Measurements from ENCODE around the gene LMO1.

Gene LMO1

DNA sequence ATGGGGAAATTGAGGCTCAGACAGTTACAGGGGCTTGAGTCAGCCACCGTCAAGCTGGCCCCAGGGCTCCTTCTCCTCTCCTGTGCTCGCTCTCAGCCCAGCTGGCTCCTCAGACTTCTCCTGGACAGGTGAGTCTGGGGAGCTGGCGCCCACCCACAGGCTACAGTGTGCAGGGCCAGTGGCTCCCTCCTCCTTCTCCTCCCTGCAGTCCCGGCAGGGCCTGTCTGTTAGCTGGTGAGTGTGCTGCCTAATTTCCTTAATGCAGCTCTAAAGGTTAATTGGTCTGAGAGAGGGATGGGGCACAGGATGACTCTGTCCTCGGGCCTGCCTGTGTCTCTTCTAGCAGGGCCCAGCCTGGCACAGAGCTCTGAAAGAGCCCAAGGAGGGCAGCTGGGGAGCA lies 31.7 kb downstream of the LMO1 start:
- TF ChIP-seq ZNF565 (CRISPR knock-in tag; conservative IDR thresholded peaks at IDR 0.05; ENCODE audit: low read depth) (no peak), BACH2 (CRISPR knock-in tag; IDR thresholded peaks at IDR 0.05; ENCODE audit: borderline replicate concordance) (no peak), TCF4 (CRISPR knock-in tag; IDR thresholded peaks at IDR 0.05; ENCODE audit: borderline replicate concordance) (no peak), OSR1 (CRISPR knock-in tag; IDR thresholded peaks at IDR 0.05) (no peak)
- ATAC-seq, result no peak

DNA sequence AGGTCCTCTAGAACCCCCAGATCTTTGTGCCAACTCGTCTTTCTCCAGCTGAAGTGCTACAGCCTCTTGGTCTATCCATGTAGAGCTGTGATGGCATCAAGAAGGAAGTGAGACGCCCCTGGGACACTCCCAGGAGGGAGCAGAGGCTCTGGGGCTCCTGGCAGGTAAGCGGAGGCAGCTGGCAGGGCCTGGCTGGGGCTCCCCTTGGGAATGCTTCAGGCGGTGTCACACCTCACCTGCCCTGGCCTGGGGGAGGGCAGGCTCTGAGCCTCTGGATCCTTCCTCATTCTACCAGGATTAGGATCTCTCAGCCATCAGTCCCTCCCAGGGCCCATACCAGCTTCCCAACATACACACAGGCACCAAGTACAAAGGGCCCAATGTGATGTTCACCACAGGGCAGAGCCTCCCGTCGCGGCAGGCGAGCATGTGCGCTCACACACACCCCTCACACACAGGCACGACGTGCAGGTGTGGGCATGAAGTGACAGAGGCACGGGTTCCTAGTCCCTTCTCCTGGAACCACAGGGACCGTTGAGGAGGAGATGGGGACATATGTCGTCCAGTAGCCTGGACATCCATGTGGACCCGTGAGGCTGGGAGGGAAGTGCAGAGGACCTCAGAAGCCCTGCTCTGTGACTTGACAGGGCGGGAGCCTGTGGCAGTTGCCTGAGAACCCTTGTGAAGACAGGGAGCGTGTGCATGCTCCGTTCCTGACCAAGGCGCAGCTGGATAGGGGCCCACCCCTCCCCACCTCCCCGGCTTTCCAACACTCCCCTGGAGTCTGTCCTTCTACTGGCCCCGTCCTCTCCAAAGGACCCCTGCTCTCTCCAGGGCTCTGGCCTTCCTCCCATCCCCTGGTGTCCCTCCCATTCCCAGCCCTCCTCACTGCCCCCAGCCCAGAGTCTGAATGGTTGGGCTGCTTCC lies 32.5 kb downstream of the LMO1 start:
- ATAC-seq, result no peak
- no peak for TF ChIP-seq PATZ1 (CRISPR knock-in tag; IDR thresholded peaks at IDR 0.05; ENCODE audit: borderline replicate concordance)
- TF ChIP-seq SNAI2 (CRISPR knock-in tag; IDR thresholded peaks at IDR 0.05), result no peak
- TF ChIP-seq ESRRG (CRISPR knock-in tag; IDR thresholded peaks at IDR 0.05), result no peak
- no peak for TF ChIP-seq ZNF8 (CRISPR knock-in tag; IDR thresholded peaks at IDR 0.05)
- no peak for TF ChIP-seq ARNTL (CRISPR knock-in tag; IDR thresholded peaks at IDR 0.05; ENCODE audit: borderline replicate concordance, low read depth)
- no peak for TF ChIP-seq ZFP3 (CRISPR knock-in tag; IDR thresholded peaks at IDR 0.05)
- TF ChIP-seq GLIS3 (CRISPR knock-in tag; IDR thresholded peaks at IDR 0.05), result no peak
- no peak for TF ChIP-seq ZNF565 (CRISPR knock-in tag; conservative IDR thresholded peaks at IDR 0.05; ENCODE audit: low read depth)
- TF ChIP-seq POU6F1 (CRISPR knock-in tag; IDR thresholded peaks at IDR 0.05; ENCODE audit: borderline replicate concordance, low read depth), result no peak
- TF ChIP-seq, protein P1, sequence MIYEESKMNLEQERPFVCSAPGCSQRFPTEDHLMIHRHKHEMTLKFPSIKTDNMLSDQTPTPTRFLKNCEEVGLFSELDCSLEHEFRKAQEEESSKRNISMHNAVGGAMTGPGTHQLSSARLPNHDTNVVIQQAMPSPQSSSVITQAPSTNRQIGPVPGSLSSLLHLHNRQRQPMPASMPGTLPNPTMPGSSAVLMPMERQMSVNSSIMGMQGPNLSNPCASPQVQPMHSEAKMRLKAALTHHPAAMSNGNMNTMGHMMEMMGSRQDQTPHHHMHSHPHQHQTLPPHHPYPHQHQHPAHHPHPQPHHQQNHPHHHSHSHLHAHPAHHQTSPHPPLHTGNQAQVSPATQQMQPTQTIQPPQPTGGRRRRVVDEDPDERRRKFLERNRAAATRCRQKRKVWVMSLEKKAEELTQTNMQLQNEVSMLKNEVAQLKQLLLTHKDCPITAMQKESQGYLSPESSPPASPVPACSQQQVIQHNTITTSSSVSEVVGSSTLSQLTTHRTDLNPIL (CRISPR knock-in tag; IDR thresholded peaks at IDR 0.05; ENCODE audit: low read depth), result no peak
- TF ChIP-seq ZFP30 (CRISPR knock-in tag; IDR thresholded peaks at IDR 0.05), result no peak
- TF ChIP-seq ZC3H10 (CRISPR knock-in tag; IDR thresholded peaks at IDR 0.05), result no peak

GRCh38 chr11:8230178-8230859 lies 33.4 kb downstream of the LMO1 start:
- no peak for TF ChIP-seq CSDC2 (CRISPR knock-in tag; IDR thresholded peaks at IDR 0.05)
- no peak for TF ChIP-seq TCF4 (CRISPR knock-in tag; IDR thresholded peaks at IDR 0.05; ENCODE audit: borderline replicate concordance)
- TF ChIP-seq POU6F1 (CRISPR knock-in tag; IDR thresholded peaks at IDR 0.05; ENCODE audit: borderline replicate concordance, low read depth), result no peak
- no peak for TF ChIP-seq ESRRG (CRISPR knock-in tag; IDR thresholded peaks at IDR 0.05)
- no peak for TF ChIP-seq GLIS3 (CRISPR knock-in tag; IDR thresholded peaks at IDR 0.05)
- TF ChIP-seq TOX (CRISPR knock-in tag; IDR thresholded peaks at IDR 0.05; ENCODE audit: borderline replicate concordance), result no peak
- no peak for TF ChIP-seq SNAI2 (CRISPR knock-in tag; IDR thresholded peaks at IDR 0.05)
- TF ChIP-seq BACH2 (CRISPR knock-in tag; IDR thresholded peaks at IDR 0.05; ENCODE audit: borderline replicate concordance), result no peak
- TF ChIP-seq TSHZ2 (CRISPR knock-in tag; IDR thresholded peaks at IDR 0.05), result no peak
- TF ChIP-seq PPARA (CRISPR knock-in tag; IDR thresholded peaks at IDR 0.05; ENCODE audit: borderline replicate concordance), result no peak
- no peak for ATAC-seq

Data from SK-N-SH treated with all-trans-retinoic acid at 6 μM for 48 hours (cell line).